GM23338 (cell line): ENCODE results near the gene NPS. TPM values are rescaled to one million over a fixed set of nuclear protein-coding genes. Genes with fewer than 3 reads are reported as not detected.

Source experiments
- ATAC-seq: fragments of 200-7000 bp; cut with Tn5 transposase; 3 replicates; pipeline ENCODE4 v1.9.1; 2020
- DNase-seq: peaks from one replicate; pipeline ENCODE4 v3.0.0-alpha.2; 2015; ENCODE audit warnings: low spot score
- H2AFZ ChIP-seq: fragments of 200-600 bp; sonication (generic); 2 replicates; pipeline ENCODE4 v1.8.0; 2016; ENCODE audit warnings: antibody characterized with exemption, mild to moderate bottlenecking, moderate library complexity
- H3F3A ChIP-seq: fragments of 200-600 bp; sonication (generic); replicated peaks from 2 replicates; pipeline ENCODE4 v1.8.0; 2017; ENCODE audit warnings: antibody characterized with exemption, mixed run types, low read depth
- H3K27ac ChIP-seq: fragments of 200-600 bp; sonication (generic); 2 replicates; pipeline ENCODE4 v1.6.1; 2016; ENCODE audit warnings: low read depth
- H3K27me3 ChIP-seq: fragments of 200-600 bp; sonication (generic); 2 replicates; pipeline ENCODE4 v1.8.0; 2016; ENCODE audit warnings: mild to moderate bottlenecking, mixed run types, moderate library complexity; ENCODE audit not compliant: insufficient read depth
- H3K36me3 ChIP-seq: fragments of 200-600 bp; sonication (generic); 2 replicates; pipeline ENCODE4 v1.8.0; 2016; ENCODE audit warnings: mild to moderate bottlenecking; ENCODE audit not compliant: insufficient read depth
- H3K4me1 ChIP-seq: fragments of 200-600 bp; sonication (generic); 2 replicates; pipeline ENCODE4 v1.8.0; 2016; ENCODE audit warnings: mild to moderate bottlenecking, moderate library complexity; ENCODE audit not compliant: insufficient read depth
- H3K4me2 ChIP-seq: fragments of 200-600 bp; sonication (generic); 2 replicates; pipeline ENCODE4 v1.7.1; 2017; ENCODE audit warnings: mixed run types
- H3K4me3 ChIP-seq: fragments of 200-600 bp; sonication (generic); 2 replicates; pipeline ENCODE4 v1.6.1; 2016; ENCODE audit warnings: mixed run types
- H3K79me2 ChIP-seq: fragments of 200-600 bp; sonication (generic); replicated peaks from 2 replicates; pipeline ENCODE4 v1.8.0; 2017; ENCODE audit warnings: mild to moderate bottlenecking; ENCODE audit not compliant: insufficient read depth
- H3K9me2 ChIP-seq: fragments of 200-600 bp; sonication (generic); 2 replicates; pipeline ENCODE4 v1.8.0; 2017; ENCODE audit not compliant: insufficient read depth
- H4K20me1 ChIP-seq: fragments of 200-600 bp; sonication (generic); replicated peaks from 2 replicates; pipeline ENCODE4 v1.8.0; 2017; ENCODE audit warnings: mild to moderate bottlenecking; ENCODE audit not compliant: insufficient read depth
- H3K27ac Mint-ChIP-seq: 2 replicates; pipeline ENCODE4 v1.8.0; 2020; ENCODE audit warnings: inconsistent platforms, mild to moderate bottlenecking, moderate library complexity, mixed read lengths
- H3K27me3 Mint-ChIP-seq: 3 replicates; pipeline ENCODE4 v1.8.0; 2022; ENCODE audit warnings: low read depth, mild to moderate bottlenecking, moderate library complexity, mixed read lengths, inconsistent platforms; ENCODE audit not compliant: insufficient read depth, poor library complexity
- H3K36me3 Mint-ChIP-seq: 3 replicates; pipeline ENCODE4 v1.8.0; 2021; ENCODE audit warnings: low read depth, mild to moderate bottlenecking, inconsistent platforms, moderate library complexity, mixed read lengths
- H3K4me1 Mint-ChIP-seq: 3 replicates; pipeline ENCODE4 v1.8.0; 2020; ENCODE audit warnings: mild to moderate bottlenecking, inconsistent platforms, mixed read lengths
- H3K4me3 Mint-ChIP-seq: 3 replicates; pipeline ENCODE4 v1.8.0; 2021; ENCODE audit warnings: moderate library complexity, mild to moderate bottlenecking, inconsistent platforms, mixed read lengths
- H3K9me3 Mint-ChIP-seq: 3 replicates; pipeline ENCODE4 v1.8.0; 2020; ENCODE audit warnings: moderate library complexity, mild to moderate bottlenecking, inconsistent platforms, mixed read lengths
- EZH2 ChIP-seq: fragments of 200-600 bp; sonication (generic); IDR thresholded peaks from one replicate; pipeline ENCODE4 v1.8.0; 2017; ENCODE audit warnings: antibody characterized with exemption, mild to moderate bottlenecking, low read depth; ENCODE audit not compliant: unreplicated experiment
- POLR2AphosphoS5 ChIP-seq: IDR thresholded peaks from 2 replicates; pipeline ENCODE4 v1.6.1; 2016; ENCODE audit warnings: antibody characterized with exemption, low read depth
- ZNF331 ChIP-seq: fragments of 250-450 bp; sonication (Bioruptor Pico); IDR thresholded peaks from 2 replicates; pipeline ENCODE4 v1.5.0; 2020; ENCODE audit warnings: low read depth, mild to moderate bottlenecking, moderate library complexity
- polyA plus RNA-seq: library from polyadenylated mRNA; unstranded; fragments of >200 nt; fragmentation: Nextera tagmentation; extraction: Ambion mirVana; gene quantifications from 2 replicates; pipeline ENCODE4 v1.2.1, GENCODE V29; 2016
- total RNA-seq: library from RNA; depleted of rRNA; stranded (reverse); fragments of >200 nt; shearing (Covaris generic); gene quantifications from 2 replicates; pipeline ENCODE4 v1.2.3, GENCODE V29; 2014
- TF ChIP-seq, protein P1 (sequence below), 2 experiments: fragments of 200-600 bp in 1 of 2; sonication (generic) in 1 of 2; conservative IDR thresholded peaks; 2 replicates each; pipeline versions ENCODE4 v1.5.1 to v1.6.1; 2016 to 2017; ENCODE audit warnings: antibody characterized with exemption in 2 of 2, low read depth in 2 of 2, mild to moderate bottlenecking in 2 of 2, moderate library complexity in 1 of 2
- TF ChIP-seq, protein P2 (sequence below): IDR thresholded peaks from one replicate; pipeline ENCODE4 v1.6.1; 2018; ENCODE audit warnings: antibody characterized with exemption; ENCODE audit not compliant: unreplicated experiment
- TF ChIP-seq, protein P3 (sequence below): fragments of 250-450 bp; sonication (Bioruptor Pico); IDR thresholded peaks from 2 replicates; pipeline ENCODE4 v1.5.0; 2020; ENCODE audit warnings: mild to moderate bottlenecking, moderate library complexity

The NPS gene
- total and polyA plus RNA-seq, 2 experiments from 2014 or later = not detected

DNA sequence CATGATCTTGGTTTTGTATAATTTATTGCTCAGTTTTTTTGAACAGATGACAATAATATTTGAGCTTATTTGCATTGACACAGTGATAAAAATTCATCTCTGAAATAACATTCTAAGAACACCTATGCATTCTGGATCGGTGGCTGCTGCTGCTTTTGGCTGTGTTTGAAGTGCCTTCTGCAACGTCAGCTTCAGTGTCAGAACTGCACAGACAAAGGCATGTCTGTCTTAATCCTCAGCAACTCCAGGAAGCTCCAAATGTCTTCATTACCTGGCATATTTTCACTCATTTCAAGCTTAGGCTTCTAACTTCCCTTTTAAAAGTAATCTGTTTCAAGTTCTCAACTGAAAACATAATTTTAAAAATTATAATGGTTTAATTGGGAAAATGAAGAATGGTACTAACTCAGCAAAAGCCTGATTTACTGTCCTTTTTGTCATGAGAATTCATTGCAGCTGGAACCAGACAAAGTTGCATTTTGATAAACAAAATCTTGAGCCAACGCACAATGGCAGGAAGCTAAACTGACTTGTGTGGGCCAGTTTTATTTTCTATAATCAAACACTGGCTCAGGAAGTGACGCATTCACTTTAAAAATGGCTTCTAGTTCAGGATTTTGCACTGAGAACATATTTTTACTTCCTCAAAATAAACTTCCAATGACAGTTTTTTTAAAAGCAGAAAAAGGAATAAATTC is 38.7 kb downstream of the NPS start (continued):
- TF ChIP-seq, protein P1, sequence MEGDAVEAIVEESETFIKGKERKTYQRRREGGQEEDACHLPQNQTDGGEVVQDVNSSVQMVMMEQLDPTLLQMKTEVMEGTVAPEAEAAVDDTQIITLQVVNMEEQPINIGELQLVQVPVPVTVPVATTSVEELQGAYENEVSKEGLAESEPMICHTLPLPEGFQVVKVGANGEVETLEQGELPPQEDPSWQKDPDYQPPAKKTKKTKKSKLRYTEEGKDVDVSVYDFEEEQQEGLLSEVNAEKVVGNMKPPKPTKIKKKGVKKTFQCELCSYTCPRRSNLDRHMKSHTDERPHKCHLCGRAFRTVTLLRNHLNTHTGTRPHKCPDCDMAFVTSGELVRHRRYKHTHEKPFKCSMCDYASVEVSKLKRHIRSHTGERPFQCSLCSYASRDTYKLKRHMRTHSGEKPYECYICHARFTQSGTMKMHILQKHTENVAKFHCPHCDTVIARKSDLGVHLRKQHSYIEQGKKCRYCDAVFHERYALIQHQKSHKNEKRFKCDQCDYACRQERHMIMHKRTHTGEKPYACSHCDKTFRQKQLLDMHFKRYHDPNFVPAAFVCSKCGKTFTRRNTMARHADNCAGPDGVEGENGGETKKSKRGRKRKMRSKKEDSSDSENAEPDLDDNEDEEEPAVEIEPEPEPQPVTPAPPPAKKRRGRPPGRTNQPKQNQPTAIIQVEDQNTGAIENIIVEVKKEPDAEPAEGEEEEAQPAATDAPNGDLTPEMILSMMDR (conservative IDR thresholded peaks at IDR 0.05; ENCODE audit: low read depth in 2 of 2) = no peak
- no peak for TF ChIP-seq POLR2AphosphoS5
- TF ChIP-seq, protein P2, sequence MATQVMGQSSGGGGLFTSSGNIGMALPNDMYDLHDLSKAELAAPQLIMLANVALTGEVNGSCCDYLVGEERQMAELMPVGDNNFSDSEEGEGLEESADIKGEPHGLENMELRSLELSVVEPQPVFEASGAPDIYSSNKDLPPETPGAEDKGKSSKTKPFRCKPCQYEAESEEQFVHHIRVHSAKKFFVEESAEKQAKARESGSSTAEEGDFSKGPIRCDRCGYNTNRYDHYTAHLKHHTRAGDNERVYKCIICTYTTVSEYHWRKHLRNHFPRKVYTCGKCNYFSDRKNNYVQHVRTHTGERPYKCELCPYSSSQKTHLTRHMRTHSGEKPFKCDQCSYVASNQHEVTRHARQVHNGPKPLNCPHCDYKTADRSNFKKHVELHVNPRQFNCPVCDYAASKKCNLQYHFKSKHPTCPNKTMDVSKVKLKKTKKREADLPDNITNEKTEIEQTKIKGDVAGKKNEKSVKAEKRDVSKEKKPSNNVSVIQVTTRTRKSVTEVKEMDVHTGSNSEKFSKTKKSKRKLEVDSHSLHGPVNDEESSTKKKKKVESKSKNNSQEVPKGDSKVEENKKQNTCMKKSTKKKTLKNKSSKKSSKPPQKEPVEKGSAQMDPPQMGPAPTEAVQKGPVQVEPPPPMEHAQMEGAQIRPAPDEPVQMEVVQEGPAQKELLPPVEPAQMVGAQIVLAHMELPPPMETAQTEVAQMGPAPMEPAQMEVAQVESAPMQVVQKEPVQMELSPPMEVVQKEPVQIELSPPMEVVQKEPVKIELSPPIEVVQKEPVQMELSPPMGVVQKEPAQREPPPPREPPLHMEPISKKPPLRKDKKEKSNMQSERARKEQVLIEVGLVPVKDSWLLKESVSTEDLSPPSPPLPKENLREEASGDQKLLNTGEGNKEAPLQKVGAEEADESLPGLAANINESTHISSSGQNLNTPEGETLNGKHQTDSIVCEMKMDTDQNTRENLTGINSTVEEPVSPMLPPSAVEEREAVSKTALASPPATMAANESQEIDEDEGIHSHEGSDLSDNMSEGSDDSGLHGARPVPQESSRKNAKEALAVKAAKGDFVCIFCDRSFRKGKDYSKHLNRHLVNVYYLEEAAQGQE = no peak
- TF ChIP-seq EZH2 = no peak
- TF ChIP-seq ZNF331 (CRISPR knock-in tag) = no peak

DNA sequence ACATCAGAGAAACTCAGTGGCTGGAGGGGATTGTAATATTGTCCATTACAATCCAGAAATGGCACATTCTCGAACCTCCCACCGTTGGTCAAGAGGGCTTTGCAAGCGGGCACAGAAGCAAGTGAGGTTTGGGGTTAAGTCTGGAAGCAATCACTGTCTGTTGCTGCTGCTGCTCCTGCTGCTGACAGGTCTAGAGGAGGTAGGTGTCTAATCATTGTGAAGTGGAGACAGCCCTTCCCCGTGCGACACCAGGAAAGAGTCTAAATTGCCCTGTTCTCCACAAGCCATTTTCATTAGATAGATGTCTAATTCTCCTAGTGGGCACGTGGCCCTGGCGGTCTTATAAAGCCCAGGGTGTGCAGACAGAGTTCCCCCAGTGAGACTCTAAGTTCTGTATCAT is 43.5 kb downstream of the NPS start:
- Histone ChIP-seq H4K20me1 (no peaks in the 10 kb centered on the region), H3K79me2 (no peaks in the 10 kb centered on the region), H2AFZ (no peak overlapping the region), H3K4me2 (no peak overlapping the region), H3K4me1 (no peaks in the 10 kb centered on the region), H3K4me3 (no peak overlapping the region), H3K9me2 (no peaks in the 10 kb centered on the region), H3K27ac (no peak overlapping the region), H3K36me3 (no peaks in the 10 kb centered on the region), H3K27me3 (no peaks in the 10 kb centered on the region), H3F3A (no peaks in the 10 kb centered on the region)
- ATAC-seq (no peak), DNase-seq (no peak)
- no peaks in the 10 kb centered on the region for H3K9me3 Mint-ChIP-seq
- no peaks in the 10 kb centered on the region for H3K4me1 Mint-ChIP-seq
- peaks cover 3% of the 10 kb centered on the region for H3K27me3 Mint-ChIP-seq
- H3K36me3 Mint-ChIP-seq = no peaks in the 10 kb centered on the region
- H3K4me3 Mint-ChIP-seq = no peak overlapping the region
- no peak overlapping the region for H3K27ac Mint-ChIP-seq
- TF ChIP-seq, protein P3, sequence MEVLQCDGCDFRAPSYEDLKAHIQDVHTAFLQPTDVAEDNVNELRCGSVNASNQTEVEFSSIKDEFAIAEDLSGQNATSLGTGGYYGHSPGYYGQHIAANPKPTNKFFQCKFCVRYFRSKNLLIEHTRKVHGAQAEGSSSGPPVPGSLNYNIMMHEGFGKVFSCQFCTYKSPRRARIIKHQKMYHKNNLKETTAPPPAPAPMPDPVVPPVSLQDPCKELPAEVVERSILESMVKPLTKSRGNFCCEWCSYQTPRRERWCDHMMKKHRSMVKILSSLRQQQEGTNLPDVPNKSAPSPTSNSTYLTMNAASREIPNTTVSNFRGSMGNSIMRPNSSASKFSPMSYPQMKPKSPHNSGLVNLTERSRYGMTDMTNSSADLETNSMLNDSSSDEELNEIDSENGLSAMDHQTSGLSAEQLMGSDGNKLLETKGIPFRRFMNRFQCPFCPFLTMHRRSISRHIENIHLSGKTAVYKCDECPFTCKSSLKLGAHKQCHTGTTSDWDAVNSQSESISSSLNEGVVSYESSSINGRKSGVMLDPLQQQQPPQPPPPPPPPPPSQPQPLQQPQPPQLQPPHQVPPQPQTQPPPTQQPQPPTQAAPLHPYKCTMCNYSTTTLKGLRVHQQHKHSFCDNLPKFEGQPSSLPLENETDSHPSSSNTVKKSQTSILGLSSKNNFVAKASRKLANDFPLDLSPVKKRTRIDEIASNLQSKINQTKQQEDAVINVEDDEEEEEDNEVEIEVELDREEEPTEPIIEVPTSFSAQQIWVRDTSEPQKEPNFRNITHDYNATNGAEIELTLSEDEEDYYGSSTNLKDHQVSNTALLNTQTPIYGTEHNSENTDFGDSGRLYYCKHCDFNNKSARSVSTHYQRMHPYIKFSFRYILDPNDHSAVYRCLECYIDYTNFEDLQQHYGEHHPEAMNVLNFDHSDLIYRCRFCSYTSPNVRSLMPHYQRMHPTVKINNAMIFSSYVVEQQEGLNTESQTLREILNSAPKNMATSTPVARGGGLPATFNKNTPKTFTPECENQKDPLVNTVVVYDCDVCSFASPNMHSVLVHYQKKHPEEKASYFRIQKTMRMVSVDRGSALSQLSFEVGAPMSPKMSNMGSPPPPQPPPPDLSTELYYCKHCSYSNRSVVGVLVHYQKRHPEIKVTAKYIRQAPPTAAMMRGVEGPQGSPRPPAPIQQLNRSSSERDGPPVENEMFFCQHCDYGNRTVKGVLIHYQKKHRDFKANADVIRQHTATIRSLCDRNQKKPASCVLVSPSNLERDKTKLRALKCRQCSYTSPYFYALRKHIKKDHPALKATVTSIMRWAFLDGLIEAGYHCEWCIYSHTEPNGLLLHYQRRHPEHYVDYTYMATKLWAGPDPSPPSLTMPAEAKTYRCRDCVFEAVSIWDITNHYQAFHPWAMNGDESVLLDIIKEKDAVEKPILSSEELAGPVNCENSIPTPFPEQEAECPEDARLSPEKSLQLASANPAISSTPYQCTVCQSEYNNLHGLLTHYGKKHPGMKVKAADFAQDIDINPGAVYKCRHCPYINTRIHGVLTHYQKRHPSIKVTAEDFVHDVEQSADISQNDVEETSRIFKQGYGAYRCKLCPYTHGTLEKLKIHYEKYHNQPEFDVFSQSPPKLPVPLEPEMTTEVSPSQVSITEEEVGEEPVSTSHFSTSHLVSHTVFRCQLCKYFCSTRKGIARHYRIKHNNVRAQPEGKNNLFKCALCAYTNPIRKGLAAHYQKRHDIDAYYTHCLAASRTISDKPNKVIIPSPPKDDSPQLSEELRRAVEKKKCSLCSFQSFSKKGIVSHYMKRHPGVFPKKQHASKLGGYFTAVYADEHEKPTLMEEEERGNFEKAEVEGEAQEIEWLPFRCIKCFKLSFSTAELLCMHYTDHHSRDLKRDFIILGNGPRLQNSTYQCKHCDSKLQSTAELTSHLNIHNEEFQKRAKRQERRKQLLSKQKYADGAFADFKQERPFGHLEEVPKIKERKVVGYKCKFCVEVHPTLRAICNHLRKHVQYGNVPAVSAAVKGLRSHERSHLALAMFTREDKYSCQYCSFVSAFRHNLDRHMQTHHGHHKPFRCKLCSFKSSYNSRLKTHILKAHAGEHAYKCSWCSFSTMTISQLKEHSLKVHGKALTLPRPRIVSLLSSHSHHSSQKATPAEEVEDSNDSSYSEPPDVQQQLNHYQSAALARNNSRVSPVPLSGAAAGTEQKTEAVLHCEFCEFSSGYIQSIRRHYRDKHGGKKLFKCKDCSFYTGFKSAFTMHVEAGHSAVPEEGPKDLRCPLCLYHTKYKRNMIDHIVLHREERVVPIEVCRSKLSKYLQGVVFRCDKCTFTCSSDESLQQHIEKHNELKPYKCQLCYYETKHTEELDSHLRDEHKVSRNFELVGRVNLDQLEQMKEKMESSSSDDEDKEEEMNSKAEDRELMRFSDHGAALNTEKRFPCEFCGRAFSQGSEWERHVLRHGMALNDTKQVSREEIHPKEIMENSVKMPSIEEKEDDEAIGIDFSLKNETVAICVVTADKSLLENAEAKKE = no peak
- TF ChIP-seq, protein P2 = no peak
